HepG2 (cell line): ENCODE results near the gene PIGZ. TPM values are rescaled to one million over a fixed set of nuclear protein-coding genes. Genes with fewer than 3 reads are reported as not detected.

Experiments used
- ATF7-NPFF ChIP-seq: sonication (generic); formaldehyde crosslinking; IDR thresholded peaks from 2 replicates; pipeline ENCODE4 v1.8.1; 2023; ENCODE audit warnings: mild to moderate bottlenecking, low read depth, missing genetic modification reagents, moderate library complexity
- CAMTA2 ChIP-seq: sonication (generic); formaldehyde crosslinking; IDR thresholded peaks from 2 replicates; pipeline ENCODE4 v1.4.0; 2020; ENCODE audit warnings: mild to moderate bottlenecking, missing genetic modification reagents, borderline replicate concordance
- GPN1 ChIP-seq: sonication (generic); formaldehyde crosslinking; IDR thresholded peaks from 2 replicates; pipeline ENCODE4 v1.5.1; 2020; ENCODE audit warnings: missing genetic modification reagents, borderline replicate concordance
- PITX1 ChIP-seq: sonication (generic); formaldehyde crosslinking; IDR thresholded peaks from 2 replicates; pipeline ENCODE4 v1.5.1; 2020; ENCODE audit warnings: mild to moderate bottlenecking, missing genetic modification reagents
- RNF2 ChIP-seq: fragments of 450-650 bp; conservative IDR thresholded peaks from 2 replicates; pipeline ENCODE4 v1.6.1; 2016; ENCODE audit warnings: low read depth
- SALL2 ChIP-seq: sonication (generic); formaldehyde crosslinking; IDR thresholded peaks from 2 replicates; pipeline ENCODE4 v1.8.1; 2023; ENCODE audit warnings: mild to moderate bottlenecking, missing genetic modification reagents, inconsistent platforms
- SNRNP70 ChIP-seq: fragments of 200-400 bp; formaldehyde crosslinking; IDR thresholded peaks from 2 replicates; pipeline ENCODE4 v1.6.1; 2017; ENCODE audit warnings: mild to moderate bottlenecking, low read depth, low read length, moderate library complexity
- TSC22D2 ChIP-seq: sonication (generic); formaldehyde crosslinking; IDR thresholded peaks from 2 replicates; pipeline ENCODE4 v1.5.1; 2020; ENCODE audit warnings: missing genetic modification reagents, mild to moderate bottlenecking, borderline replicate concordance
- polyA plus RNA-seq, 8 experiments: library from polyadenylated mRNA; depleted of rRNA in 3 of 8; stranded (reverse) in 7 of 8; unstranded in 1 of 8; fragments of >200 nt; fragmentation: Illumina TruSeq in 4 of 8; extraction: Trizol in 4 of 8; gene quantifications; 2 replicates each; pipeline versions ENCODE4 v1.2.1 to v1.2.3, GENCODE V29; 2011 to 2016; ENCODE audit warnings: low read depth in 4 of 8, missing spikeins in 1 of 8, mixed read lengths in 1 of 8; ENCODE audit not compliant: insufficient read depth in 1 of 8
- total RNA-seq, 5 experiments: library from RNA; depleted of rRNA; stranded (reverse); fragments of >200 nt; fragmentation: Illumina TruSeq; extraction: Trizol; gene quantifications; 2 replicates each; pipeline ENCODE4 v1.2.3, GENCODE V29; 2016; ENCODE audit warnings: low read depth in 1 of 5
- TF ChIP-seq, protein P1 (sequence below), 2 experiments: sonication (generic) in 1 of 2; formaldehyde crosslinking in 1 of 2; IDR thresholded peaks; 2 replicates each; pipeline versions ENCODE4 v1.4.0 to v1.6.1; 2016 to 2020; ENCODE audit warnings: borderline replicate concordance in 1 of 2, low read depth in 1 of 2, mild to moderate bottlenecking in 1 of 2, missing genetic modification reagents in 1 of 2
- TF ChIP-seq, protein P2 (sequence below): sonication (generic); formaldehyde crosslinking; IDR thresholded peaks from 2 replicates; pipeline ENCODE4 v1.5.0; 2020; ENCODE audit warnings: mild to moderate bottlenecking, missing genetic modification reagents, borderline replicate concordance
- TF ChIP-seq, protein P3 (sequence below): sonication (generic); formaldehyde crosslinking; IDR thresholded peaks from 2 replicates; pipeline ENCODE4 v1.8.1; 2022; ENCODE audit warnings: low read depth, mild to moderate bottlenecking, missing genetic modification reagents

Gene PIGZ
- total and polyA plus RNA-seq, 2 of the 13 experiments (the other 11 are each of a cell fraction or from before 2014, with no cell fraction given) = 4.7 to 60.5 TPM

DNA sequence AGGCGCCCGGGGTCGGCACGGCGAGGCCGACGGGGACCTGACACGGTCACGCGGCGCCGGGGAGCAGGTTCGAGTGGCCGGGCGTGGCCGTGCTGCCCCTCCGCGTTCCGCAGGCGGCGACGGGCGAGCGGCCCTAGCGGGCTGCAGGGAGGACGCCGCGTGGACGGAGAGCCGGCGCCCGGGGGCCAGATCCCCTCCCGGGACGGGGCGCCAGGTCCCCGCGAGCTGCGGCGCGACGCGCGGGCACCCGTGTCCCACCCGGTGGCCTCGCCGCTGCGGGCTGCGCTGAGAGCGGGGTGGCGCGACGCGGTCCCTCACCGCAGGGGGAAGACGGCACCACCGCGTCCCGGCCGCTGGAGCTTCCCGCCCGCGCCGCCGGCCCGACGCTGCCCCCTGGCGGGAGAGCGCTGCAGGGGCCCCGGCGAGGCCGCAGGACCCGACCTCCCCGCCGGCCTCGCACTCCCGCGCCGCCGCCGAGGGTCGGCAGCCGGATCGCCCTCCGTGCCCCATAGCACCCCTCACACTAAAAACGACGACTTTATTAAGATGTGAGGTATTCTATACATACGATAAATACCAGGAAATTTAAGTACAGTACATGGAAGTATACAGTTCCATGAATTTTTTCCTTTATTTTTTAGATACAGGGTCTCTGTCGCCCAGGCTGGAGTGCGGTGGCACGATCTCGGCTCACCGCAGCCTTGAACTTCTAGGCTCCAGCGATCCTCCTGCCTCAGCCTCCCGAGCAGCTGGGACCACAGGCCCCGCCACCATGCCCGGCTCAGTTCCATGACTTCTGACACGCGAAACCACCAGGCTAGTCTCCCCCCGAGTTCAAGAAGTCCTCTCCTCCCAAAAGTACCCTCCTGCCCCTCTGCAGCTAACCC, 1.3 kb upstream of the PIGZ start (continued):
- TF ChIP-seq, protein P1, sequence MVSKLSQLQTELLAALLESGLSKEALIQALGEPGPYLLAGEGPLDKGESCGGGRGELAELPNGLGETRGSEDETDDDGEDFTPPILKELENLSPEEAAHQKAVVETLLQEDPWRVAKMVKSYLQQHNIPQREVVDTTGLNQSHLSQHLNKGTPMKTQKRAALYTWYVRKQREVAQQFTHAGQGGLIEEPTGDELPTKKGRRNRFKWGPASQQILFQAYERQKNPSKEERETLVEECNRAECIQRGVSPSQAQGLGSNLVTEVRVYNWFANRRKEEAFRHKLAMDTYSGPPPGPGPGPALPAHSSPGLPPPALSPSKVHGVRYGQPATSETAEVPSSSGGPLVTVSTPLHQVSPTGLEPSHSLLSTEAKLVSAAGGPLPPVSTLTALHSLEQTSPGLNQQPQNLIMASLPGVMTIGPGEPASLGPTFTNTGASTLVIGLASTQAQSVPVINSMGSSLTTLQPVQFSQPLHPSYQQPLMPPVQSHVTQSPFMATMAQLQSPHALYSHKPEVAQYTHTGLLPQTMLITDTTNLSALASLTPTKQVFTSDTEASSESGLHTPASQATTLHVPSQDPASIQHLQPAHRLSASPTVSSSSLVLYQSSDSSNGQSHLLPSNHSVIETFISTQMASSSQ (IDR thresholded peaks at IDR 0.05; ENCODE audit: low read depth) = no peak
- TF ChIP-seq, protein P1 (CRISPR knock-in tag; IDR thresholded peaks at IDR 0.05; ENCODE audit: borderline replicate concordance) = no peak; the same call in 1 of the 2 replicates
- TF ChIP-seq ATF7-NPFF (0 out of 2 replicates have a peak, but pooled peaks have one; percentile 61), GPN1 (CRISPR knock-in tag) (no peak), TSC22D2 (CRISPR knock-in tag) (no peak), SALL2 (peak; percentile 83), RNF2 (peak; percentile 67; the same call in 1 of the 2 replicates), CAMTA2 (CRISPR knock-in tag) (no peak), PITX1 (CRISPR knock-in tag) (peak; percentile 51; the same call in 1 of the 2 replicates), SNRNP70 (no peak)
- TF ChIP-seq, protein P2, sequence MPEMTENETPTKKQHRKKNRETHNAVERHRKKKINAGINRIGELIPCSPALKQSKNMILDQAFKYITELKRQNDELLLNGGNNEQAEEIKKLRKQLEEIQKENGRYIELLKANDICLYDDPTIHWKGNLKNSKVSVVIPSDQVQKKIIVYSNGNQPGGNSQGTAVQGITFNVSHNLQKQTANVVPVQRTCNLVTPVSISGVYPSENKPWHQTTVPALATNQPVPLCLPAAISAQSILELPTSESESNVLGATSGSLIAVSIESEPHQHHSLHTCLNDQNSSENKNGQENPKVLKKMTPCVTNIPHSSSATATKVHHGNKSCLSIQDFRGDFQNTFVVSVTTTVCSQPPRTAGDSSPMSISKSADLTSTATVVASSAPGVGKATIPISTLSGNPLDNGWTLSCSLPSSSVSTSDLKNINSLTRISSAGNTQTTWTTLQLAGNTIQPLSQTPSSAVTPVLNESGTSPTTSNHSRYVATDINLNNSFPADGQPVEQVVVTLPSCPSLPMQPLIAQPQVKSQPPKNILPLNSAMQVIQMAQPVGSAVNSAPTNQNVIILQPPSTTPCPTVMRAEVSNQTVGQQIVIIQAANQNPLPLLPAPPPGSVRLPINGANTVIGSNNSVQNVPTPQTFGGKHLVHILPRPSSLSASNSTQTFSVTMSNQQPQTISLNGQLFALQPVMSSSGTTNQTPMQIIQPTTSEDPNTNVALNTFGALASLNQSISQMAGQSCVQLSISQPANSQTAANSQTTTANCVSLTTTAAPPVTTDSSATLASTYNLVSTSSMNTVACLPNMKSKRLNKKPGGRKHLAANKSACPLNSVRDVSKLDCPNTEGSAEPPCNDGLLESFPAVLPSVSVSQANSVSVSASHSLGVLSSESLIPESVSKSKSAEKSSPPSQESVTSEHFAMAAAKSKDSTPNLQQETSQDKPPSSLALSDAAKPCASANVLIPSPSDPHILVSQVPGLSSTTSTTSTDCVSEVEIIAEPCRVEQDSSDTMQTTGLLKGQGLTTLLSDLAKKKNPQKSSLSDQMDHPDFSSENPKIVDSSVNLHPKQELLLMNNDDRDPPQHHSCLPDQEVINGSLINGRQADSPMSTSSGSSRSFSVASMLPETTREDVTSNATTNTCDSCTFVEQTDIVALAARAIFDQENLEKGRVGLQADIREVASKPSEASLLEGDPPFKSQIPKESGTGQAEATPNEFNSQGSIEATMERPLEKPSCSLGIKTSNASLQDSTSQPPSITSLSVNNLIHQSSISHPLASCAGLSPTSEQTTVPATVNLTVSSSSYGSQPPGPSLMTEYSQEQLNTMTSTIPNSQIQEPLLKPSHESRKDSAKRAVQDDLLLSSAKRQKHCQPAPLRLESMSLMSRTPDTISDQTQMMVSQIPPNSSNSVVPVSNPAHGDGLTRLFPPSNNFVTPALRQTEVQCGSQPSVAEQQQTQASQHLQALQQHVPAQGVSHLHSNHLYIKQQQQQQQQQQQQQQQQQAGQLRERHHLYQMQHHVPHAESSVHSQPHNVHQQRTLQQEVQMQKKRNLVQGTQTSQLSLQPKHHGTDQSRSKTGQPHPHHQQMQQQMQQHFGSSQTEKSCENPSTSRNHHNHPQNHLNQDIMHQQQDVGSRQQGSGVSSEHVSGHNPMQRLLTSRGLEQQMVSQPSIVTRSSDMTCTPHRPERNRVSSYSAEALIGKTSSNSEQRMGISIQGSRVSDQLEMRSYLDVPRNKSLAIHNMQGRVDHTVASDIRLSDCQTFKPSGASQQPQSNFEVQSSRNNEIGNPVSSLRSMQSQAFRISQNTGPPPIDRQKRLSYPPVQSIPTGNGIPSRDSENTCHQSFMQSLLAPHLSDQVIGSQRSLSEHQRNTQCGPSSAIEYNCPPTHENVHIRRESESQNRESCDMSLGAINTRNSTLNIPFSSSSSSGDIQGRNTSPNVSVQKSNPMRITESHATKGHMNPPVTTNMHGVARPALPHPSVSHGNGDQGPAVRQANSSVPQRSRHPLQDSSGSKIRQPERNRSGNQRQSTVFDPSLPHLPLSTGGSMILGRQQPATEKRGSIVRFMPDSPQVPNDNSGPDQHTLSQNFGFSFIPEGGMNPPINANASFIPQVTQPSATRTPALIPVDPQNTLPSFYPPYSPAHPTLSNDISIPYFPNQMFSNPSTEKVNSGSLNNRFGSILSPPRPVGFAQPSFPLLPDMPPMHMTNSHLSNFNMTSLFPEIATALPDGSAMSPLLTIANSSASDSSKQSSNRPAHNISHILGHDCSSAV = no peak
- TF ChIP-seq, protein P3, sequence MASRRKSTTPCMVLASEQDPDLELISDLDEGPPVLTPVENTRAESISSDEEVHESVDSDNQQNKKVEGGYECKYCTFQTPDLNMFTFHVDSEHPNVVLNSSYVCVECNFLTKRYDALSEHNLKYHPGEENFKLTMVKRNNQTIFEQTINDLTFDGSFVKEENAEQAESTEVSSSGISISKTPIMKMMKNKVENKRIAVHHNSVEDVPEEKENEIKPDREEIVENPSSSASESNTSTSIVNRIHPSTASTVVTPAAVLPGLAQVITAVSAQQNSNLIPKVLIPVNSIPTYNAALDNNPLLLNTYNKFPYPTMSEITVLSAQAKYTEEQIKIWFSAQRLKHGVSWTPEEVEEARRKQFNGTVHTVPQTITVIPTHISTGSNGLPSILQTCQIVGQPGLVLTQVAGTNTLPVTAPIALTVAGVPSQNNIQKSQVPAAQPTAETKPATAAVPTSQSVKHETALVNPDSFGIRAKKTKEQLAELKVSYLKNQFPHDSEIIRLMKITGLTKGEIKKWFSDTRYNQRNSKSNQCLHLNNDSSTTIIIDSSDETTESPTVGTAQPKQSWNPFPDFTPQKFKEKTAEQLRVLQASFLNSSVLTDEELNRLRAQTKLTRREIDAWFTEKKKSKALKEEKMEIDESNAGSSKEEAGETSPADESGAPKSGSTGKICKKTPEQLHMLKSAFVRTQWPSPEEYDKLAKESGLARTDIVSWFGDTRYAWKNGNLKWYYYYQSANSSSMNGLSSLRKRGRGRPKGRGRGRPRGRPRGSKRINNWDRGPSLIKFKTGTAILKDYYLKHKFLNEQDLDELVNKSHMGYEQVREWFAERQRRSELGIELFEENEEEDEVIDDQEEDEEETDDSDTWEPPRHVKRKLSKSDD (CRISPR knock-in tag) = 0 out of 2 replicates have a peak, but pooled peaks have one; percentile 64
